HG03571 (cell line): ENCODE measurements around the gene LIMK1.
"Not testable (repeated sequence)": the region's sequence is repeated elsewhere in the genome, so short reads cannot be mapped to it uniquely, and the experiment has no call there.

Experiments
- ATAC-seq: cut with Tn5 transposase; IDR thresholded peaks from one replicate; pipeline ENCODE4 v1.9.1; 2021; ENCODE audit not compliant: unreplicated experiment

LIMK1 gene

GRCh38 chr7:74083117-74083876 lies at the start of gene LIMK1:
Gene LIMK1 (plus strand): TSS chr7:74083804. CDS start chr7:74083991, 187 bp downstream.
- peak; percentile 67 for ATAC-seq

GRCh38 chr7:74037609-74038008 lies 46.0 kb upstream of the LIMK1 start:
- no peak for ATAC-seq

- no peak for ATAC-seq
Measured at GRCh38 chr7:74038194-74038961, 45.2 kb upstream of the LIMK1 start.

- ATAC-seq, result no peak
Measured at GRCh38 chr7:74039337-74039736, 44.3 kb upstream of the LIMK1 start.

- ATAC-seq, result no peak
Measured at GRCh38 chr7:74040101-74040790, 43.4 kb upstream of the LIMK1 start.

GRCh38 chr7:74040791-74041520 lies 42.6 kb upstream of the LIMK1 start:
- ATAC-seq, result no peak

GRCh38 chr7:74042746-74043522 lies 40.7 kb upstream of the LIMK1 start:
- ATAC-seq, result no peak

- no peak for ATAC-seq
Measured at GRCh38 chr7:74043523-74043951, 40.1 kb upstream of the LIMK1 start.

GRCh38 chr7:74044366-74045350 lies 38.9 kb upstream of the LIMK1 start:
- ATAC-seq, result no peak

GRCh38 chr7:74046581-74046980 lies 37.0 kb upstream of the LIMK1 start:
- ATAC-seq, result not testable (repeated sequence)

- no peak for ATAC-seq
Measured at GRCh38 chr7:74047804-74048380, 35.7 kb upstream of the LIMK1 start.

- ATAC-seq, result no peak
Measured at GRCh38 chr7:74048999-74049599, 34.5 kb upstream of the LIMK1 start.

GRCh38 chr7:74049997-74050798 lies 33.4 kb upstream of the LIMK1 start:
- ATAC-seq, result no peak

GRCh38 chr7:74051193-74051592 lies 32.4 kb upstream of the LIMK1 start:
- no peak for ATAC-seq

- ATAC-seq, result no peak
Measured at GRCh38 chr7:74051629-74052410, 31.8 kb upstream of the LIMK1 start.

GRCh38 chr7:74052628-74053027 lies 31.0 kb upstream of the LIMK1 start:
- ATAC-seq, result no peak
